ENCODE results near the gene ABCD3.

DNA sequence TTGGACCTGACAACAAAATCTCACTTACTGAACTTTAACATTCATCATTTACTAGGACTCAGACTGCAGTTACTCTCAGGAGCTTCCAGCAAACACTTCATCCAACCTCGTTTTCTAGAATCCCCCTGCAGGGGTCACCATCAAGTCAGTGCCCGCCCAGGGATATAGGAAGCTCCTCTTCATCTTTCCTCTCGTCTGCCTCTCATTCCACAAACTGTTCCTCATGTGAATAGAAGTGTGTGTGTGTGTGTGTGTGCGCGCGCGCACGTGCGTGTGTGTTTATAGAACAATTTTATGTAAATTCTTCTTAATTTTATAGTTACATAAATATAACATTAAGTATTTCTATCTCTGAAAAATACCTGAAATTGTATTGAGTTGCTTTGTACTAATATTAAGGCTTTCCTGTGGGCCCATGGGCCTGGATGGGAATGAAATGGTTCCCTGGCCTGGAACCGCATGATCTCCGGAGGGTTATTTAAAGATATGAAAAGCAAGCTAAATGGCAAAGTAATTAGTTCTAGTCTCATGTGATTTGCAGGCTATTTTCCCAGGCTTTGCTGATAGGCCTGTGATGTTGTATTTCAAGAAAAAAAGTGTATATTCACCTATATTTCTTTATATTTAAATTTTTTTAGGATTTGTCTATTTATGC, 21.7 kb upstream of the ABCD3 start:
- TF ChIP-seq, protein P1, sequence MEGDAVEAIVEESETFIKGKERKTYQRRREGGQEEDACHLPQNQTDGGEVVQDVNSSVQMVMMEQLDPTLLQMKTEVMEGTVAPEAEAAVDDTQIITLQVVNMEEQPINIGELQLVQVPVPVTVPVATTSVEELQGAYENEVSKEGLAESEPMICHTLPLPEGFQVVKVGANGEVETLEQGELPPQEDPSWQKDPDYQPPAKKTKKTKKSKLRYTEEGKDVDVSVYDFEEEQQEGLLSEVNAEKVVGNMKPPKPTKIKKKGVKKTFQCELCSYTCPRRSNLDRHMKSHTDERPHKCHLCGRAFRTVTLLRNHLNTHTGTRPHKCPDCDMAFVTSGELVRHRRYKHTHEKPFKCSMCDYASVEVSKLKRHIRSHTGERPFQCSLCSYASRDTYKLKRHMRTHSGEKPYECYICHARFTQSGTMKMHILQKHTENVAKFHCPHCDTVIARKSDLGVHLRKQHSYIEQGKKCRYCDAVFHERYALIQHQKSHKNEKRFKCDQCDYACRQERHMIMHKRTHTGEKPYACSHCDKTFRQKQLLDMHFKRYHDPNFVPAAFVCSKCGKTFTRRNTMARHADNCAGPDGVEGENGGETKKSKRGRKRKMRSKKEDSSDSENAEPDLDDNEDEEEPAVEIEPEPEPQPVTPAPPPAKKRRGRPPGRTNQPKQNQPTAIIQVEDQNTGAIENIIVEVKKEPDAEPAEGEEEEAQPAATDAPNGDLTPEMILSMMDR (IDR thresholded peaks at IDR 0.05; ENCODE audit: poor library complexity, severe bottlenecking), result no peak
- TF ChIP-seq EZH2 (IDR thresholded peaks at IDR 0.05; ENCODE audit: borderline replicate concordance, insufficient read depth, low read length, poor library complexity, severe bottlenecking) (no peak), TAF1 (IDR thresholded peaks at IDR 0.05; ENCODE audit: low read depth) (no peak), SMC3 (conservative IDR thresholded peaks at IDR 0.05; ENCODE audit: poor library complexity) (no peak), POLR2AphosphoS5 (IDR thresholded peaks at IDR 0.05) (no peak), RAD21 (conservative IDR thresholded peaks at IDR 0.05) (no peak)
